Measurements from ENCODE around the gene IVD.

IVD gene

GRCh38 chr15:40461958-40462357 is 56.4 kb downstream of the IVD start:
- DNase-seq, result no peak

GRCh38 chr15:40463279-40463678 is 57.7 kb downstream of the IVD start:
- no peak for DNase-seq

GRCh38 chr15:40463886-40464545 is 58.4 kb downstream of the IVD start:
- DNase-seq, result no peak

- DNase-seq, result no peak
Observed at GRCh38 chr15:40464595-40465185, 59.1 kb downstream of the IVD start.

- DNase-seq, result no peak
Observed at GRCh38 chr15:40465939-40466338, 60.3 kb downstream of the IVD start.

GRCh38 chr15:40466426-40467260 is 61.0 kb downstream of the IVD start:
- no peak for DNase-seq

- no peak for DNase-seq
Observed at GRCh38 chr15:40467261-40467615, 61.6 kb downstream of the IVD start.

- no peak for DNase-seq
Observed at GRCh38 chr15:40468898-40469331, 63.3 kb downstream of the IVD start.

GRCh38 chr15:40469776-40470390 is 64.3 kb downstream of the IVD start:
- DNase-seq, result no peak

GRCh38 chr15:40470423-40471104 is 65.0 kb downstream of the IVD start, which contains the start of gene CHST14:
Gene CHST14 (plus strand): TSS chr15:40470984. CDS start chr15:40471214, 230 bp downstream.
- peak; percentile 48 for DNase-seq

Data from fibroblast of skin of right quadriceps (primary cell).